DND-41 (cell line): ENCODE data around the gene SETBP1.

Source experiments
- EZH2 ChIP-seq: IDR thresholded peaks from 3 replicates; pipeline ENCODE4 v1.6.1; 2012; ENCODE audit warnings: borderline replicate concordance, low read depth, mild to moderate bottlenecking, moderate library complexity, low read length, inconsistent platforms; ENCODE audit not compliant: severe bottlenecking
- TF ChIP-seq, protein P1 (sequence below): IDR thresholded peaks from 2 replicates; pipeline ENCODE4 v1.5.1; 2012; ENCODE audit warnings: borderline replicate concordance, low read length, moderate library complexity, mild to moderate bottlenecking; ENCODE audit not compliant: poor library complexity, severe bottlenecking; ENCODE audit errors: extremely low read depth

DNA sequence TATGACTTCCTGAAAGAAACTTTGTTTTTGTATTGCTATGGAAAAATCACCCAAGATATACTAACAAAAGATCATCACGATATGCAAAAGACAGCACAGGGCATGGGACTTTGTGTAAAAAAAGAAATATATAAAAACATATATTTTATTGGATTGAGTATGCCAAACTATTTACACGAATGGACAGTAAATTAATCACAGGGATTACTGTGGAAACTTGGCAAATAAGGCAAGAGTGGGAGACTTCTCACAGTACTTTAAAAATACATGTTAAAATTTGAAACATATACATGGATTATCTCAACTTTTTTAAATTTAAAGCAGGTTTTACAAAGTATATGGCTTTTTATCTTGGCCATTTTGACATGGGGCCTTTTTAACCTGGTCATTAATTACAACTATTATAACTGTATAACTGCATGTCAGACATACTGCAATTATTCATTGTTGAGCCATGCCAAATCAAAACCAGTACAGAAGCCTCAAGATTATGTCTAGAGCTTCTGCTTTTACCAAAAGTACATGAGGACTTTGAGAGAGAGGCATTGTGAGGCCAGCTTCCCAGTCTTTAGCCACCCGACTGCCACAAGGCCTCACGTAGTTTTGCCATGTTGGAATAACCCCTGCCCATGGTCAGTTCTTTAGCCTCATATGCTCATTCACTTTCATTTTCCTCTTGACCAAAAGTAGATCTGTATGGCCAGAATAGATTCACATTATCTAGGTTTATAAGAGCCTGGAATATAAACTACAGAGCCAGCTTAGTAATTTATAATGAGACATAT lies 419.8 kb downstream of the SETBP1 start:
- TF ChIP-seq, protein P1, sequence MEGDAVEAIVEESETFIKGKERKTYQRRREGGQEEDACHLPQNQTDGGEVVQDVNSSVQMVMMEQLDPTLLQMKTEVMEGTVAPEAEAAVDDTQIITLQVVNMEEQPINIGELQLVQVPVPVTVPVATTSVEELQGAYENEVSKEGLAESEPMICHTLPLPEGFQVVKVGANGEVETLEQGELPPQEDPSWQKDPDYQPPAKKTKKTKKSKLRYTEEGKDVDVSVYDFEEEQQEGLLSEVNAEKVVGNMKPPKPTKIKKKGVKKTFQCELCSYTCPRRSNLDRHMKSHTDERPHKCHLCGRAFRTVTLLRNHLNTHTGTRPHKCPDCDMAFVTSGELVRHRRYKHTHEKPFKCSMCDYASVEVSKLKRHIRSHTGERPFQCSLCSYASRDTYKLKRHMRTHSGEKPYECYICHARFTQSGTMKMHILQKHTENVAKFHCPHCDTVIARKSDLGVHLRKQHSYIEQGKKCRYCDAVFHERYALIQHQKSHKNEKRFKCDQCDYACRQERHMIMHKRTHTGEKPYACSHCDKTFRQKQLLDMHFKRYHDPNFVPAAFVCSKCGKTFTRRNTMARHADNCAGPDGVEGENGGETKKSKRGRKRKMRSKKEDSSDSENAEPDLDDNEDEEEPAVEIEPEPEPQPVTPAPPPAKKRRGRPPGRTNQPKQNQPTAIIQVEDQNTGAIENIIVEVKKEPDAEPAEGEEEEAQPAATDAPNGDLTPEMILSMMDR, result no peak
- no peak for TF ChIP-seq EZH2
